WTC11 (cell line): Measurements from ENCODE around the gene PIK3C3.

ENCODE experiments used
- ATF1 ChIP-seq: sonication (generic); formaldehyde crosslinking; IDR thresholded peaks from 2 replicates; pipeline ENCODE4 v1.8.1; 2023; ENCODE audit warnings: mild to moderate bottlenecking, moderate library complexity, missing genetic modification reagents
- ATF6 ChIP-seq: sonication (generic); formaldehyde crosslinking; IDR thresholded peaks from 2 replicates; pipeline ENCODE4 v1.8.1; 2023; ENCODE audit warnings: mild to moderate bottlenecking, missing genetic modification reagents
- CTCF ChIP-seq: fragments of 200-600 bp; IDR thresholded peaks from 2 replicates; pipeline ENCODE4 v1.8.0; 2022; ENCODE audit warnings: antibody characterized with exemption
- FOXJ3 ChIP-seq: sonication (generic); formaldehyde crosslinking; IDR thresholded peaks from 2 replicates; pipeline ENCODE4 v1.9.0; 2021; ENCODE audit warnings: missing genetic modification reagents, mild to moderate bottlenecking, borderline replicate concordance
- HMGA2 ChIP-seq: fragments of 250-450 bp; sonication (Bioruptor Pico); IDR thresholded peaks from 2 replicates; pipeline ENCODE4 v1.4.0; 2021; ENCODE audit warnings: mild to moderate bottlenecking, moderate library complexity
- NR2C2 ChIP-seq: sonication (generic); formaldehyde crosslinking; IDR thresholded peaks from 2 replicates; pipeline ENCODE4 v1.8.0; 2022; ENCODE audit warnings: mild to moderate bottlenecking, missing genetic modification reagents
- NR3C1 ChIP-seq: sonication (generic); formaldehyde crosslinking; conservative IDR thresholded peaks from 2 replicates; pipeline ENCODE4 v1.8.1; 2023; ENCODE audit warnings: low read depth, mild to moderate bottlenecking, missing genetic modification reagents
- OVOL2 ChIP-seq: fragments of 250-450 bp; sonication (Bioruptor Pico); IDR thresholded peaks from 2 replicates; pipeline ENCODE4 v1.9.0; 2021; ENCODE audit warnings: mild to moderate bottlenecking, borderline replicate concordance
- PRDM15 ChIP-seq: sonication (generic); formaldehyde crosslinking; IDR thresholded peaks from 2 replicates; pipeline ENCODE4 v1.8.0; 2022; ENCODE audit warnings: missing genetic modification reagents
- TCF7 ChIP-seq: sonication (generic); formaldehyde crosslinking; IDR thresholded peaks from 2 replicates; pipeline ENCODE4 v1.8.0; 2022; ENCODE audit warnings: mild to moderate bottlenecking, low read depth, missing genetic modification reagents, moderate library complexity
- TF ChIP-seq, protein P1 (sequence below): sonication (generic); formaldehyde crosslinking; conservative IDR thresholded peaks from 2 replicates; pipeline ENCODE4 v1.8.1; 2023; ENCODE audit warnings: mild to moderate bottlenecking, low read depth, missing genetic modification reagents, moderate library complexity
- TF ChIP-seq, protein P2 (sequence below): sonication (generic); formaldehyde crosslinking; IDR thresholded peaks from 2 replicates; pipeline ENCODE4 v1.8.0; 2022; ENCODE audit warnings: mild to moderate bottlenecking, missing genetic modification reagents

DNA sequence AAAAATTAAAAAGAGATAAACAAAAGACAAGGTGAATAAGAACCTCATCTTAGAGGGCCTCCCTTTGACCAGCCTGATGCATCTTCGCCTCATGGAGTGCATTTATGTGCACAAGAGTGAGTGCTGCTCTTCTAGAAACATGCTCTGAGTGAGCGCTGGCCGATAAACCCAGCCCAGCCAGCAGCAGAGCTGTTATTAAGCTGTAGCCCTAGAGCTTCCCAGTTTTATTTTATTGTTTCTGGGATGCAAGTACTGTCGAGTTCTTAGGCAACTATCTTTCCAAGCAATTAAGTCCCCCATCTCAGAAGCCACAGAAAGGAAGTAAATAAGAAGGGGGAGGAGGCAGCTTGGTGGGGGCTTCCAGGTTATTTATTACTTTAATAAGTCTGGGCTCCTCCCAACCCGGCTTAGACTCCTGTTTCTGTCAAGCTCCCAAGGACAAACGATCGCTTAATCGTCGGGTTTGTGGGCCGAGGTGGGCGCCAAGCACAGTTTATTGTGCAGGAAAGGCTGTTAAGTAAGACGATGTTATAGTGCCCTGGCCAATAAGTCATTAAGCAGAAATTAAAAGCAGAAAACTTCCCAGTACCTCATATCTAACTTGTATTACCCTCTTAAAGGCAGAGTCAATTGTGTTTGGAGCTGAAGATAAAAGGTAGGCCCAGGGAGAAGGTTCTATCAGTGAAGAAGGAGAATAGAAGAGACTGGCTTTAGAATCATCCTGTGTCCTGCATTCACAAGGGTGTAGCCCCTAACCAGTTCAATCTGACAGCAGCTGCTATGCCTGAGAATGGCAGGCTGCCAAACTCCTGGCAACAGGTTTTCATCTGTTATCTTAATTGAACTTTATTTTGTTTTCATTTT is 176.3 kb downstream of the PIK3C3 start:
- TF ChIP-seq, protein P1, sequence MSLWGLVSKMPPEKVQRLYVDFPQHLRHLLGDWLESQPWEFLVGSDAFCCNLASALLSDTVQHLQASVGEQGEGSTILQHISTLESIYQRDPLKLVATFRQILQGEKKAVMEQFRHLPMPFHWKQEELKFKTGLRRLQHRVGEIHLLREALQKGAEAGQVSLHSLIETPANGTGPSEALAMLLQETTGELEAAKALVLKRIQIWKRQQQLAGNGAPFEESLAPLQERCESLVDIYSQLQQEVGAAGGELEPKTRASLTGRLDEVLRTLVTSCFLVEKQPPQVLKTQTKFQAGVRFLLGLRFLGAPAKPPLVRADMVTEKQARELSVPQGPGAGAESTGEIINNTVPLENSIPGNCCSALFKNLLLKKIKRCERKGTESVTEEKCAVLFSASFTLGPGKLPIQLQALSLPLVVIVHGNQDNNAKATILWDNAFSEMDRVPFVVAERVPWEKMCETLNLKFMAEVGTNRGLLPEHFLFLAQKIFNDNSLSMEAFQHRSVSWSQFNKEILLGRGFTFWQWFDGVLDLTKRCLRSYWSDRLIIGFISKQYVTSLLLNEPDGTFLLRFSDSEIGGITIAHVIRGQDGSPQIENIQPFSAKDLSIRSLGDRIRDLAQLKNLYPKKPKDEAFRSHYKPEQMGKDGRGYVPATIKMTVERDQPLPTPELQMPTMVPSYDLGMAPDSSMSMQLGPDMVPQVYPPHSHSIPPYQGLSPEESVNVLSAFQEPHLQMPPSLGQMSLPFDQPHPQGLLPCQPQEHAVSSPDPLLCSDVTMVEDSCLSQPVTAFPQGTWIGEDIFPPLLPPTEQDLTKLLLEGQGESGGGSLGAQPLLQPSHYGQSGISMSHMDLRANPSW (CRISPR knock-in tag) = no peak
- TF ChIP-seq ATF6 (no peak), OVOL2 (CRISPR knock-in tag) (no peak), ATF1 (CRISPR knock-in tag) (no peak), CTCF (no peak), HMGA2 (CRISPR knock-in tag) (no peak), NR3C1 (no peak), TCF7 (CRISPR knock-in tag) (no peak), NR2C2 (CRISPR knock-in tag) (no peak), PRDM15 (CRISPR knock-in tag) (no peak), FOXJ3 (CRISPR knock-in tag) (no peak)
- TF ChIP-seq, protein P2, sequence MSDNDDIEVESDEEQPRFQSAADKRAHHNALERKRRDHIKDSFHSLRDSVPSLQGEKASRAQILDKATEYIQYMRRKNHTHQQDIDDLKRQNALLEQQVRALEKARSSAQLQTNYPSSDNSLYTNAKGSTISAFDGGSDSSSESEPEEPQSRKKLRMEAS = no peak
